Islet of Langerhans (tissue), 1 donor: ENCODE data around the gene ACSM5.
"Not testable (repeated sequence)": the region's sequence is repeated elsewhere in the genome, so short reads cannot be mapped to it uniquely, and the experiment has no call there.

Source experiments
- FAIRE-seq: peaks from one replicate; lab custom pipeline; 2011; peaks lifted over from hg19 to GRCh38; lab: Jason Lieb, UNC

ACSM5 gene

DNA sequence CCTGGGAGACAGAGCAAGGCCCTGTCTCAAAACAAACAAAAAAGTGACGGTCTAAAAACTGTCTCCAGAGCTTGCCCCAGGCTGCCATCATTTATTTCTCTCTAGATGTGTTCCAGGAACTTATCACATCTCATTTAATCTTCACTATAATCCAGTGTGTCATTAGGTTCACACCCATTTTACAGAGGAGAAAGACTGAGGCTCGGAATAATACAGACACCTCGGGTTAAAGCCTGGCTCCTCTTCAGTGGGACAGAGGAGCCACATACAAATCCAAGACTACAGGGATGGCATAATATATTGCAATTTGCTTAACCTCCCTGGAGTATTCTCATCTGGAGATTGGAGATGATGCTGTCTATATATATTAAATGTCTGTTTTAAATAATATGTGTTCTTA lies 10.7 kb upstream of the ACSM5 start:
- no peak for FAIRE-seq

DNA sequence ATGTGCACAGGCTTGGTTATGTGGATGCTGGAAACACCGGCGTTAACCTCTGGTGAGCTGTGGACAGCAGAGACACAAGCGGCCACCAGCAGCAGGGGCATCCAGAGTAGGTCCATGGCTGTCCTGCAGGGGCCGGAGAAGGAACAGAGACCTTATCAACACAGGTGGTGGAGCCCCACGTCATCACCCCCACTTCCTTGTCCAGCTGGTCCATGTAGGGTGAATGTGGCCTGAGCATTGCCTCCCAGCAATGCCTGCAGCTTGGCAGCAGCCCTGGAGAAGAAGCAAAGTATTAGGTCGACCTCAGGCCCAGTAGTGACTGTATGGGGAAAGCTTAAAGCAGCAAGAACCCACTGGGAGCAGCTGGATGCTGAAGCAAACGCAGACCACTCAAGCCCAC lies 10.1 kb upstream of the ACSM5 start:
- no peak for FAIRE-seq

- FAIRE-seq: no peak
Observed at GRCh38 chr16:20401066-20401465, 8.3 kb upstream of the ACSM5 start.

DNA sequence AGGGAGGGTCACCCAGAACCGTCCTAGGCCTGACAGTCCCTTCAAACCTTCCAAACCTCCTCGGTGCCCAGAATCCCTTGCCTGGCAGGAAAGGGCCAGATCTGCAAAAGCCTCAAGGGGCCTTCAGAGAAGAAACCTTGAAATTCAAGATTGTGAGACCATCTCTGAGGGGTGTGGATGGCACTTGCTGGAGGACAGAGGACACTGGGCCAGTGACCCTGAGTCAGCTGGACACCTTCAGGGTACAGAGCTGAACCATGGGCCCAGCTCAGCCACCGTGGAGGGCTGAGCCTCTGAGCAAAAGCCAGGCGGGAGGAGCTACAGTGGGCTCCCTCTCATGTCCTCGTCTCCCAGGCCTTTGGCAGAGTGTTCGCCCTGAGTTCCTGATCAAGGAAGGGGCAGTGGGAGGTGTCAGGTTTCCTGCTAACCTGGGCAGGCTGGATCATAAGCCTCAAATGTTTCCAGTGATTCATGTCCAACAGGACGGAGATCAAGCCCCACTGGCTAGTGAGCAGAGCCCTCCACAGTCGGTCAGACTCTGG lies 7.8 kb upstream of the ACSM5 start:
- FAIRE-seq: no peak

GRCh38 chr16:20402651-20403050 lies 6.7 kb upstream of the ACSM5 start:
- FAIRE-seq: no peak

GRCh38 chr16:20404637-20405036 lies 4.7 kb upstream of the ACSM5 start, which contains the start of gene PDILT:
Gene PDILT (minus strand): TSS chr16:20404737. CDS start chr16:20399300, 5,437 bp downstream.
- no peak for FAIRE-seq

DNA sequence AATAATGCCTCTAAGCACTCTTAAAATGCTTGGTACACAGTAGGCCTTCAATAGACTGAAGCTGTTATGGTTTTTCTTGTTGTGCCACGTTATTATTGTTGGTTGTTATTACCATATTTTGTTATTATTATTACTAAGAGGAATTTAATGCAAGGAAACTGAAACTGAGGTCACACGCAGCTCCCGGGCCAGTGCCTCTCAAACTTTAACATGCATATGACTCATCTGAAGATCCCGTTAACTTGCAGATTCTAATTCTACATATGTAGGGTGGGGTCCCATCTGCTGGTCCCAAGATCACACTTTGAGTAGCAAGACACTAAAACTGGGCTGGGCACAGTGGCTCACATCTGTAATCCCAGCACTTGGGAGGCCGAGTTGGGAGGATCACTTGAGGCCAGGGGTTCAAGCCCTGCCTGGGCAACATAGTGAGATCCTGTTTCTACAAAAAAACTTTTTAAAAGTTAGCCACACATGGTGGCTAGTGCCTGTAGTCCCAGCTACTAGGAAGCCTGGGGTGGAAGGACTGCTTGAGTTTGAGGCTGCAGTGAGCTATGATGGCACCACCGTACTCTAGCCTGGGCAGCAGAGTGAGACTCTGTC lies 888 bp downstream of the ACSM5 start:
- no peak for FAIRE-seq

DNA sequence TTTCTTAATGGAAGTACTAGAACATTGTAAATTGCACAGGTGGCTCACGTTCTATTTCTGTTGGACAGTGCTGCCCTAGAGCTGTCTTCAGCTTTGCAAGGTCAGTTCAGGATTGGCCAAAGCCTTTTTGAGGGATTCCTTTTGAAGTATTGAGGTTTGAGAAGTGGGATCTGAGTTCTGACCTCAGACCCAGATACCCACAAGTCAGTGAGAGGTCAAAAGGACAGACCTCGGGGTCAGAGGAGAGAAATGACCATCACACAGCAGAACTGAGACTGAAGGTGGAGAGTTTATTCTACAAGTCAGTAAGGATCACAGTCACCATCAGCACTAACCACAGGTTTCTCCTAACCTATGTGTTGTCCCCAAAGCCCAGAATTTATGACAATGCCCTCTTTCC lies 1.7 kb downstream of the ACSM5 start:
- FAIRE-seq: no peak

- FAIRE-seq: no peak
Observed at GRCh38 chr16:20415541-20415940, 6.2 kb downstream of the ACSM5 start.

DNA sequence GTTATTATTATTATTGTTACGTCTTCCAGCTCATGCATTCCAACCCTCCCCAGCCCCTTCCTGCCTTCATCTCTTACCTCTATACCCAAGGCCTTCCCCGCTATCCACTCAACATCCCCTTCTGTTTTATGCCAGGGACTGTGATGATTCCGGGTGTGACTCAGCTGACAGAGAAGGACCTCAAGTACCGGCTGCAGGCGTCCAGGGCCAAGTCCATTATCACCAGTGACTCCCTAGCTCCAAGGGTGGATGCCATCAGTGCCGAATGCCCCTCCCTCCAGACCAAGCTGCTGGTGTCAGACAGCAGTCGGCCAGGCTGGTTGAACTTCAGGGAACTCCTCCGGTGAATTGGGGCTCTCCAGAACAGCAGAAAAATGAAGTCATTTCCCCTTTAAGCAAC lies 9.8 kb downstream of the ACSM5 start:
- FAIRE-seq: not testable (repeated sequence)

DNA sequence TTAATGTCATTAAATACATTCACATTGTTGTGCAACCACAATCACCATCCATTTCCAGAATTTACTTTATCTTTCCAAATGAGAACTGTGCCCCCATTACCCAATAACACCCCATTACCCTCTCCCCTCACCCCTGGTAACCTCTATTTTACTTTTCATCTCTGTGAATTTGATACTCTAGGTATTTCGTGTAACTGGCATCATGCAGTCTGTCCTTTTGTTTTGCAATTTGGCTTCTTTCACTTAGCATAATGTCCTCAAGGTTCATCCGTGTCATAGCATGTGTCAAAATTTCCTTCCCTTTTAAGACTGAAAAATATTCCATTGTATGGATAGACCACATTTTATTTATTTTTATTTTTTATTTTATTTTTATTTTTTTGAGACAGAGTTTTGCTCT lies 12.4 kb downstream of the ACSM5 start:
- FAIRE-seq: not testable (repeated sequence)

- not testable (repeated sequence) for FAIRE-seq
Observed at GRCh38 chr16:20423772-20424128, 14.4 kb downstream of the ACSM5 start.

DNA sequence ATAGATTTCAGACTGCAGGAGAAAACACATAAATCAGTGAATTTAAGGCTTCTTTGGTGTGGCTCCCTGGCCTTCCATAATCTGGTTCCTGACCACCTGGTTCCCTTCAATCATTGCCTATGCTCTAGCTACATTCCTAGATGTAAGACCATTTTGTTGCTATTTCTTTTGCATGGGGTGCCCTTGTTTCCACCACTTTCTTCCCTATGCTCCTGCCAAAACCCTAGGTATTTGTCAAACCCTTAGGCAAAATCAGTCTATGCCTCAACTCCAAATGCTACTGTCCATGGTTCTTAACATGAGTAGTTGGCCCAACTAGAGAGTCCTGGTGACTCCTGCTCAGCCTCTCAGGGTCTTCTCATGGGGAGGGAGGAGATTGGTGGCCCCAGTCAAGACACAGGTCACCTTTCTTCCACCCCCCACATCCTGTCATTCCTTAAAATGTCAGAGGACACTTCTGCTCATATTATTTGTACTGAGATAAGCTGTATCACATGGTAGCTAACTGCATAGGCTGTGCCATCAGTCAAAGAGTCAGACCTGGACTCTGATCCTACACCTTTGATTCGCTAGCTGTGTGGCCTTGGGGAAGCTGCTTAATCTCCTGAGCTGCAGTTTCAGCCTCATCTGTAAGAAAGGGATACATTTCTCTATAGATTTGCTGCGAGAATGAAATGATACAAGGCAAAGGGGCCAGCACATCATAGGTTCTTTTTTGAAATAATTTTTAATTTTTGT lies 15.0 kb downstream of the ACSM5 start:
- FAIRE-seq: no peak

DNA sequence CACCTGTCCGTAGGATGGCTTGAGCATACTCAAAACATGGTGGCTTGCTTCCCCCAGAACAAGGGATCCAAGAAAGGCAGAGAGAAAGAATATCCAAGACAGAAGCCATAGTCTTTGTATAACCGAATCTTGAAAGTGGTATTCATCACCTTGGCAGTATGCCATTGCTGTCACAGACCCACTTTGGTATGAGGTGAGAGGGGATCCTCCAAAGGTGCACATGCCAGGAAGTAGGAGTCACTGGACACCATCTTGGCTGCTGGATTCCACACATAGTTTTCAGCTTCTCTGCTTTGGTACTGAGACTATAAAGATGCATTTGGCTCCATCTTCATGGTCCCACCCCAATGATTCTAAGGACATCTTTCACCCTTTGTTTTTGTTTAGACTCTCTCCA lies 18.1 kb downstream of the ACSM5 start:
- FAIRE-seq: not testable (repeated sequence)

GRCh38 chr16:20429499-20429898 lies 20.2 kb downstream of the ACSM5 start:
- not testable (repeated sequence) for FAIRE-seq

DNA sequence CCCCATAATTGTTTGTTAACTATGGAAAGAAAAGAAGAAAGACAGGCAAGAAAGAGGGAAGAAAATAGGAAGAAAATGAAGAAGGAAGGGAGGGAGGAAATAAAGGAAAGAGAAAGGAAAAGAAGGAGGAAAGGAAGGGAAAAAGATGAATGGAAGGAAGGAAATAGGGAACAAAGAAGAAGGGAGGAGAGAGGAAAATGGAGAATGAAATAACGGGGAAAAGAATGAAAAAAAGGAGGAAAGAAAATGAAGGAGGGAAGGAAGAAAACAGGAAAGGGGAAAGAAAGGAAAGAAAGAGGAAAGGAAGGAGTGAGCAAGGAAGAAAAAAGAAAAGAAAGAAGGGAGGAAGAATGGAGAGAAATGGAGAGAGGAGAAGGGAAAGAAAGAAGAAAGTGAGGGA lies 21.1 kb downstream of the ACSM5 start:
- not testable (repeated sequence) for FAIRE-seq

DNA sequence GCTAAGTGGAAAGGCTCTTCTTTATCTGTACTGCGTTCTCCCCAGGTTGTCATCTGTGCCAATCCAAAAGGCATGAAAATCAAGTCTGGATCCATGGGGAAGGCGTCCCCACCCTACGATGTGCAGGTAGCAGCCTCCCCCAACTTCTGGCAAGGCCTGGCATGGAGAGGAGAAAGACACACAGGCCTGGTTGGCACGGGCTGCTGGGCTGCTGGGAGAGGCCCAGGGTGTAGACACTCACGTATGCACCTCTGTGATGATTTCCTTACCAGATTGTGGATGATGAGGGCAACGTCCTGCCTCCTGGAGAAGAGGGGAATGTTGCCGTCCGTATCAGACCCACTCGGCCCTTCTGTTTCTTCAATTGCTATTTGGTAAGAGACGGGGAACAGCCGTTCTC lies 21.6 kb downstream of the ACSM5 start:
- FAIRE-seq: no peak

DNA sequence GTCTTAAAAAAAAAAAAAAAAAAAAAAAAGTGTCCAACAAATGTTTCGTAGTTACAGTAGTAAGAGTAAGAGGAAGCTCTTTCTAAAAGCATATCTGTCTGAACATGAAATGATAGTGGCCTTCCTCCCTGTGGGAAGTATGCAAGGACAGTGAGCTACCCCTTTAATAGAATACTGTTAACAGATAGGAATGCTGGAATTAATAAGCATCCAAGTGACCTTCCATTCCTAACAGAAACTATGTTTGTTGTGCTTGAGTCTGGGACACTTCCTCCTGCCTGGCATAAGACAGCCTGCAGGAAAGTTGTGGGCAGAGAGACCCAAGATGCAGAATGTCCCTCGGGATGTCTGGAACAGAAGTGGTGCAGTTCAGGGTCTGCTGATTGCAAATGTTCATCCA lies 29.6 kb downstream of the ACSM5 start:
- not testable (repeated sequence) for FAIRE-seq

- not testable (repeated sequence) for FAIRE-seq
Observed at GRCh38 chr16:20439820-20440231, 30.5 kb downstream of the ACSM5 start.

DNA sequence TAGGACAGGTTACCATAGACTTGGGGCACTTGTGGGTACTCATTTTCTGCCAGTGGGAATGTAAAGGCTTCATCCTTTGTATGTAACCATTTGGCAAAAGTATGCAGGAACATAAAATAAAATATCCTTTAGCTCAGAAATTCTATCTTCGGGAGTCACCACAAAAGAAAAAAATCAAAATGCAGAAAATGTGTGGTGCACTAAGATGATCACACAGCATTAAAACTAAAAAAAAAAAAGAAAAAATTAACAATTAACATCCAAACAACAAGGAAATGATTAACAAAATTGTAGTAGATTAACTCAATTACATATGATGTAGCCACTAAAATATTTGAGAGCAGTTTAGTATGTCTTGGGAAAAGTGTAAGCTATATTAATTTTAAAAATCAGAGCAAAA lies 31.4 kb downstream of the ACSM5 start:
- FAIRE-seq: not testable (repeated sequence)

DNA sequence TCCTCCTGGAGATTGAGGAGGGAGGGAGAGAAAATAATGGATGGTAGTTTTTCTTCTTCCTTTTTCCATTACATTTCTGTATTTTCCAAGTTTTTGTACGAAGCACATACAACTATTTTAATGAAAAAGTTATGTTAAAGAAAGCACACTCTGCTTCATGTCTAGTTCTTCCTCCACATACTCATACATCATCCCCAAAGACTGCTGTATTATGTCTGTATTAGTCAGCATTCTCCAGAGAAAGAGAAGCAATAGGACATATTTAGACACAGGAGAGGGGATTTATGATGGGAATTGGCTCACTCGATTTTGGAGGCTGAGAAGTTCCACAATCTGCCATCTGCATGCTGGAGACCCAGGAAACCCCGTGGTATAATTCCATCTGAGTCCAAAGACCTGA lies 31.9 kb downstream of the ACSM5 start:
- FAIRE-seq: no peak

DNA sequence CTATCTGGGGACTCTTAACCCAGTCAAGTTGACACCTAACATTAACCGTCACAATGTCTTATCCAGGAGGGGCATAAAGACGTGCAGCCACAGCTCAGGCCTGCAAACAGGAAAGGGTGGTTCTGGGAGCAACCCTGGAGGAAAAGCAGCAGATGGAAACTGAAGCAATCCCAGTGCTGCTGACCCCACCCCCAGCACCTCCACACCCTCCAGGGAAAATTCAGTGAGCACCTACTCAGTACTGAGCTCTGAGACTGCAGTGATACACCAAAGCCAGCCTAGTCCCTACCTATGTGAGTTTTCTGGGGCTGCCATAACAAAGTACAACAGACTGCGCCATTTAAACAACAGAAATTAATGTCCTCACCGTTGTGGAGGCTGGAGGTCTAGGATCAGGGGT lies 32.5 kb downstream of the ACSM5 start:
- FAIRE-seq: not testable (repeated sequence)

- FAIRE-seq: not testable (repeated sequence)
Observed at GRCh38 chr16:20446652-20447393, 37.5 kb downstream of the ACSM5 start.
